ENCODE results near the gene PCNT. TPM values are rescaled to one million over a fixed set of nuclear protein-coding genes. Genes with fewer than 3 reads are reported as not detected.

The PCNT gene
- total and polyA plus RNA-seq, 10 of the 15 experiments (the other 5 are each of a cell fraction or from before 2014, with no cell fraction given), result 2.9 to 39.6 (median 20.5) TPM

- ChIA-PET RAD21 (ENCODE audit: unreplicated experiment) (no interaction called here), SMC1A (ENCODE audit: uncharacterized antibody, unreplicated experiment) (no interaction called here), POLR2A (interaction anchor here (1.2 kb wide), 1 partner anchor 40 kb away, joined by 4 read pairs; no protein-coding TSS in a partner anchor), CTCF (no interaction called here)
- BruUV-seq (replicated peaks), result no TSS peak
- Histone ChIP-seq H3K9me3 (replicated peaks; ENCODE audit: control insufficient read depth, insufficient read depth, low read length) (no peaks in the 10 kb centered on the region), H3K36me3 (ENCODE audit: control insufficient read depth in 2 of 2, insufficient read depth in 2 of 2, low read length in 1 of 2) (peaks cover 0 to 2% of the 10 kb centered on the region in 2 experiments; a peak in 3 of 4 replicates), H3K9ac (ENCODE audit: control insufficient read depth, insufficient read depth, low read length) (no peak overlapping the region), H4K20me1 (ENCODE audit: control insufficient read depth, insufficient read depth) (no peaks in the 10 kb centered on the region), H2AFZ (ENCODE audit: control insufficient read depth, low read depth, low read length) (no peak overlapping the region), H3K4me1 (ENCODE audit: control insufficient read depth, insufficient read depth, low read length) (no peaks in the 10 kb centered on the region), H3K4me2 (ENCODE audit: control insufficient read depth, insufficient read depth) (no peak overlapping the region), H3K27ac (ENCODE audit: control insufficient read depth, insufficient read depth) (no peak overlapping the region), H3K79me2 (ENCODE audit: control insufficient read depth, insufficient read depth, low read length) (no peaks in the 10 kb centered on the region), H3K27me3 (replicated peaks in 1 of 2; ENCODE audit: control insufficient read depth in 2 of 2, insufficient read depth in 2 of 2, low read length in 1 of 2) (no peaks in the 10 kb centered on the region), H3K4me3 (no peak overlapping the region)
- no peak for DNase-seq (ENCODE audit: low read depth, low spot score)
- ATAC-seq, result peak; percentile 73
- intact Hi-C loops (cut with micrococcal nuclease; ENCODE audit: unreplicated experiment), result no loop called here
- FAIRE-seq, result no peak
- WGBS (ENCODE audit: insufficient coverage, insufficient replicate concordance, low lambda C conversion rate, missing lambda C conversion rate), result 0% methylated on average over 2 of the region's 2 CpGs
- in situ Hi-C loops (cut with MboI), result no loop called here
- TF ChIP-seq PKNOX1 (IDR thresholded peaks at IDR 0.05) (peak; percentile 18; the same call in 1 of the 2 replicates), CEBPB (IDR thresholded peaks at IDR 0.05; ENCODE audit: borderline replicate concordance in 1 of 2, low read depth in 2 of 2, low read length in 2 of 2) (no peak)
Measured at GRCh38 chr21:46307625-46308024, 16.3 kb upstream of the PCNT start.

- POLR2A ChIA-PET, result no interaction called here
- no peaks in the 10 kb centered on the region for H3K27me3 ChIP-seq (replicated peaks in 1 of 2; ENCODE audit: control insufficient read depth in 2 of 2, insufficient read depth in 2 of 2, low read length in 1 of 2)
- H3K79me2 ChIP-seq (ENCODE audit: control insufficient read depth, insufficient read depth, low read length), result no peaks in the 10 kb centered on the region
- FAIRE-seq (no peak), DNase-seq (ENCODE audit: low read depth, low spot score) (no peak), ATAC-seq (no peak)
- no peaks in the 10 kb centered on the region for H3K4me1 ChIP-seq (ENCODE audit: control insufficient read depth, insufficient read depth, low read length)
- TF ChIP-seq SMAD1 (IDR thresholded peaks at IDR 0.05; ENCODE audit: low read depth, partially characterized antibody), result no peak
- no peak for TF ChIP-seq E4F1 (IDR thresholded peaks at IDR 0.05; ENCODE audit: borderline replicate concordance, partially characterized antibody)
- no peak for TF ChIP-seq ZBTB11 (CRISPR knock-in tag; IDR thresholded peaks at IDR 0.05)
- no peak for TF ChIP-seq MYB (IDR thresholded peaks at IDR 0.05; ENCODE audit: borderline replicate concordance, low read depth, low read length)
- TF ChIP-seq CHD2 (IDR thresholded peaks at IDR 0.05; ENCODE audit: borderline replicate concordance, low read depth, low read length), result no peak
- no peak for TF ChIP-seq SIN3A (IDR thresholded peaks at IDR 0.05; ENCODE audit: low read depth, low read length)
- H3K9me3 ChIP-seq (replicated peaks; ENCODE audit: control insufficient read depth, insufficient read depth, low read length), result no peaks in the 10 kb centered on the region
- RAD21 ChIA-PET (ENCODE audit: unreplicated experiment), result no interaction called here
- H3K36me3 ChIP-seq (ENCODE audit: control insufficient read depth in 2 of 2, insufficient read depth in 2 of 2, low read length in 1 of 2), result peaks cover 0 to 2% of the 10 kb centered on the region in 2 experiments; a peak in 3 of 4 replicates
- BruUV-seq (replicated peaks), result no TSS peak
- no peak overlapping the region for H2AFZ ChIP-seq (ENCODE audit: control insufficient read depth, low read depth, low read length)
- CTCF ChIA-PET, result no interaction called here
- no peak overlapping the region for H3K27ac ChIP-seq (ENCODE audit: control insufficient read depth, insufficient read depth)
- SMC1A ChIA-PET (ENCODE audit: uncharacterized antibody, unreplicated experiment), result no interaction called here
- in situ Hi-C loops (cut with MboI) (no loop called here), intact Hi-C loops (cut with micrococcal nuclease; ENCODE audit: unreplicated experiment) (no loop called here)
- no peaks in the 10 kb centered on the region for H4K20me1 ChIP-seq (ENCODE audit: control insufficient read depth, insufficient read depth)
- no peak overlapping the region for H3K9ac ChIP-seq (ENCODE audit: control insufficient read depth, insufficient read depth, low read length)
- no peak overlapping the region for H3K4me2 ChIP-seq (ENCODE audit: control insufficient read depth, insufficient read depth)
- H3K4me3 ChIP-seq, result no peak overlapping the region
- 89% methylated on average over 2 of the region's 2 CpGs for WGBS (ENCODE audit: insufficient coverage, insufficient replicate concordance, low lambda C conversion rate, missing lambda C conversion rate)
Measured at GRCh38 chr21:46308431-46308830, 15.5 kb upstream of the PCNT start.
